OCI-LY3 (cell line): ENCODE measurements around the gene SMAD6.
A peak's percentile ranks its signal among the peaks of the same experiment; 100 is the strongest.

Experiments
- H2AFZ ChIP-seq: fragments of 200-600, 300-600 bp; shearing (Covaris generic); 2 replicates; pipeline ENCODE4 v1.6.0; 2014; ENCODE audit warnings: antibody characterized with exemption, low read depth, low read length
- H3K27ac ChIP-seq: fragments of 200-600, 300-600 bp; sonication (generic); 2 replicates; pipeline ENCODE4 v1.5.1; 2014; ENCODE audit warnings: mild to moderate bottlenecking, low read length, moderate library complexity, mixed read lengths
- H3K27me3 ChIP-seq: fragments of 200-600, 300-600 bp; sonication (generic); 2 replicates; pipeline ENCODE4 v1.6.1; 2014; ENCODE audit warnings: low read depth, low read length, mixed read lengths
- H3K36me3 ChIP-seq: fragments of 200-600, 300-600 bp; sonication (generic); replicated peaks from 2 replicates; pipeline ENCODE3; 2014; ENCODE audit warnings: low read depth, low read length, mixed read lengths
- H3K4me1 ChIP-seq: fragments of 300-600, 200-600 bp; sonication (generic); 2 replicates; pipeline ENCODE4 v1.6.1; 2014; ENCODE audit warnings: low read length, mixed read lengths
- H3K4me2 ChIP-seq: fragments of 200-600, 300-600 bp; sonication (generic); 2 replicates; pipeline ENCODE4 v1.6.1; 2014; ENCODE audit warnings: low read length, mixed read lengths
- H3K4me3 ChIP-seq: fragments of 300-600, 200-600 bp; sonication (generic); 2 replicates; pipeline ENCODE4 v1.5.1; 2014; ENCODE audit warnings: antibody characterized with exemption, mild to moderate bottlenecking, low read length, moderate library complexity
- H3K79me2 ChIP-seq: fragments of 300-600, 200-600 bp; shearing (Covaris generic); 2 replicates; pipeline ENCODE4 v1.6.1; 2014; ENCODE audit warnings: mild to moderate bottlenecking, low read length, mixed read lengths
- H3K9ac ChIP-seq: fragments of 300-600, 200-600 bp; shearing (Covaris generic); 2 replicates; pipeline ENCODE4 v1.6.0; 2014; ENCODE audit warnings: mild to moderate bottlenecking, low read length, moderate library complexity
- H3K9me3 ChIP-seq: fragments of 200-600, 300-600 bp; shearing (Covaris generic); 2 replicates; pipeline ENCODE4 v1.6.1; 2014; ENCODE audit warnings: low read length, mixed read lengths; ENCODE audit not compliant: insufficient read depth
- H4K20me1 ChIP-seq: fragments of 200-600, 300-600 bp; sonication (generic); 2 replicates; pipeline ENCODE4 v1.6.1; 2016; ENCODE audit warnings: low read length, mixed read lengths; ENCODE audit not compliant: insufficient read depth
- EZH2phosphoT487 ChIP-seq: fragments of 200-600 bp; shearing (Covaris generic); IDR thresholded peaks from 2 replicates; pipeline ENCODE4 v1.6.1; 2018; ENCODE audit warnings: antibody characterized with exemption, mixed run types, low read depth
- TF ChIP-seq, protein P1 (sequence below): fragments of 200-600, 300-600 bp; sonication (generic); IDR thresholded peaks from 2 replicates; pipeline ENCODE4 v1.5.1; 2014; ENCODE audit warnings: antibody characterized with exemption, low read length, low read depth

Gene SMAD6

DNA sequence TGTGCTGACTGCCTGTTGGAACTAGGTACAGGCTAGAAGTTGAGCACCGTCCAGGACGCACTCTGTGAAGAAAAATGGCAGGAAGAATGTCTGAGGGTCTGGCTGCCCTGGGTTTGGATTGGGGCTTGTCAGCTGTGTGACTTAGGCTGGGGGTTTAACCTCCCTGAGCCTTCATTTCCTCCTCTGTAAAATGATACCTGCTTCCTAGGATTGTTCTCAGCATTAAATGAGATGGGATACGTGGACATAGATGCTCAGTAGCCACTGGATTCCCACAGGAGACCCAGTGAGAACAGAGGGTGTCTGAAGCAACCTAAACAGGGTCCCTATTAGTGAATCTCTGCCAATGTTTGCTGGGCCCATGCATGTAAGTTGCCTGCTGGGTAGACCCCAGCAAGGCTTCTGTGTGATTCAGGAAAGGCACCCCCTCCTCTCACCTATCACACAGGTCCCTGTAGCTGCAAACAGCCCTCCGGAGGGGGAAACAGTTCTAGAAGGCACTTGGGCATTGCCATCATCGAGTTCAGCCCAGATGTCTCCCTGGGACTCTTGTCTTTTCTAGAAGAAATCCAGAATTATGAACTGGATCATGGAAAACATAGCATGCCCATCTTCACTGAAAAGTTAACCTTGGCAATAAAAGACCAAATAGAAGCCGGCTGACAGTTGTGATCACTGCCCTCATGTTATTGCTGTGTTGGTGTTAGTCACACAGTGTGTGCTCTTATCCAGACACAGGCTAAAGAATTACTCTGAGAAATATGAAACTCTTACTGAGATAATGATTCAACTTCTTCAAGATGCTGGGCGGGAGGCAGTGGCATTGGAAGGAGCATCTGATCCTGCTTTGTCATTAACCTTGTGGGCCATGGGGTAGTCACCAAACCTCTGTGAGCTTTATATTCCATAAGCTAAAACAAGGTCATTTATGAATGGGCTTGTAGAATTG, 64.5 kb downstream of the SMAD6 start:
- Histone ChIP-seq H2AFZ (no peak overlapping the region), H3K4me1 (peaks cover 17% of the 10 kb centered on the region), H3K27me3 (peaks cover 21% of the 10 kb centered on the region), H3K79me2 (no peaks in the 10 kb centered on the region), H3K9ac (no peak overlapping the region; the same call in 1 of the 2 replicates), H3K4me3 (peak overlapping the region; percentile 59), H3K36me3 (no peaks in the 10 kb centered on the region), H3K27ac (no peak overlapping the region), H4K20me1 (no peaks in the 10 kb centered on the region), H3K9me3 (no peaks in the 10 kb centered on the region), H3K4me2 (peak overlapping the region; percentile 91)
- TF ChIP-seq, protein P1, sequence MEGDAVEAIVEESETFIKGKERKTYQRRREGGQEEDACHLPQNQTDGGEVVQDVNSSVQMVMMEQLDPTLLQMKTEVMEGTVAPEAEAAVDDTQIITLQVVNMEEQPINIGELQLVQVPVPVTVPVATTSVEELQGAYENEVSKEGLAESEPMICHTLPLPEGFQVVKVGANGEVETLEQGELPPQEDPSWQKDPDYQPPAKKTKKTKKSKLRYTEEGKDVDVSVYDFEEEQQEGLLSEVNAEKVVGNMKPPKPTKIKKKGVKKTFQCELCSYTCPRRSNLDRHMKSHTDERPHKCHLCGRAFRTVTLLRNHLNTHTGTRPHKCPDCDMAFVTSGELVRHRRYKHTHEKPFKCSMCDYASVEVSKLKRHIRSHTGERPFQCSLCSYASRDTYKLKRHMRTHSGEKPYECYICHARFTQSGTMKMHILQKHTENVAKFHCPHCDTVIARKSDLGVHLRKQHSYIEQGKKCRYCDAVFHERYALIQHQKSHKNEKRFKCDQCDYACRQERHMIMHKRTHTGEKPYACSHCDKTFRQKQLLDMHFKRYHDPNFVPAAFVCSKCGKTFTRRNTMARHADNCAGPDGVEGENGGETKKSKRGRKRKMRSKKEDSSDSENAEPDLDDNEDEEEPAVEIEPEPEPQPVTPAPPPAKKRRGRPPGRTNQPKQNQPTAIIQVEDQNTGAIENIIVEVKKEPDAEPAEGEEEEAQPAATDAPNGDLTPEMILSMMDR, result no peak
- no peak for TF ChIP-seq EZH2phosphoT487

DNA sequence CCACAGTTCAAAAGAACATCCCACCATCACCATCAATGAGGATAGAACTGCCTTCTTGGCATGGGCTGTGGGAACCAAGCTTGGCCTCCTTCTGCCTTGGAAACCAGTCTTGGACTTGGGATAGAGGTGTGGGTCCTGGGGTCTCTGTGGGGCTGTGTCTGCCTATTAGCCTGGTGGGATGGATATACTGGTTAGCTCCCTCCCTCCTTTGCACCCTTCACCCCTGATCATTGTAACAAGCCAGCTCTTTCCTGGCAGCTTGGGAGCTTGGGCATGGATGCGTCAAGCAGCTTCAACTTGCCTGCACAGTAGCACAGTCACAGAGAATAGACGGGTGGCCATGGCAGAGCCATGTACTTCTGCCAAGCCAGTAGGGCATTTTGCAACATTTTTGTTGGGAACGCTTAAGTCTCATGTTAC, 65.2 kb downstream of the SMAD6 start:
- no peak overlapping the region for H2AFZ ChIP-seq
- no peaks in the 10 kb centered on the region for H3K79me2 ChIP-seq
- H3K9me3 ChIP-seq, result no peaks in the 10 kb centered on the region
- peaks cover 17% of the 10 kb centered on the region for H3K4me1 ChIP-seq
- TF ChIP-seq, protein P1, result no peak
- TF ChIP-seq EZH2phosphoT487, result no peak
- no peak overlapping the region for H3K4me3 ChIP-seq
- H3K9ac ChIP-seq, result no peak overlapping the region
- H4K20me1 ChIP-seq, result no peaks in the 10 kb centered on the region
- no peak overlapping the region for H3K27ac ChIP-seq
- no peaks in the 10 kb centered on the region for H3K36me3 ChIP-seq
- H3K4me2 ChIP-seq, result no peak overlapping the region
- peaks cover 21% of the 10 kb centered on the region for H3K27me3 ChIP-seq

DNA sequence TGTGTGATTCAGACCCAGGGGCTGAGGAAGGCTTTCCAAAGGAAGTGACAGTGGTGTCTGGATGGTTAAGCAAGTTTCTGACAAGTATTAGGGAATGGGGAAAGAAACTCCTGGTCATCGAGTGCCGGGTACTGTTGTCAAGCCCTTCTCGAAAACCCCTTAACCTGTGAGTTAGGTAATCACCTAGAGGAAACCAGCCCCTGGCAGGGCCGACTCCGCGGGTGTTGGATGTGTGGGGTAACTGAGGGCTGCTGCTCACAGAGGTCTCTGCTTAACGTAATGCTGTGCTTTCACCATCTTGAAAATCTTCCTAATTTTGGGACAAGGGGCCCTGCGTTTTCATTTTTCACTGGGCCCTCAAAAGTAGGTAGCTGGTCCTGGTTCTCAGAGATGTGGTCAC, 67.0 kb downstream of the SMAD6 start:
- Histone ChIP-seq H3K4me2 (no peak overlapping the region), H3K27ac (no peak overlapping the region), H3K4me3 (no peak overlapping the region), H2AFZ (no peak overlapping the region), H3K9ac (no peak overlapping the region), H3K27me3 (peaks cover 11% of the 10 kb centered on the region), H3K4me1 (peaks cover 17% of the 10 kb centered on the region), H3K36me3 (no peaks in the 10 kb centered on the region), H4K20me1 (no peaks in the 10 kb centered on the region), H3K9me3 (no peaks in the 10 kb centered on the region), H3K79me2 (no peaks in the 10 kb centered on the region)
- TF ChIP-seq, protein P1, result no peak
- no peak for TF ChIP-seq EZH2phosphoT487

DNA sequence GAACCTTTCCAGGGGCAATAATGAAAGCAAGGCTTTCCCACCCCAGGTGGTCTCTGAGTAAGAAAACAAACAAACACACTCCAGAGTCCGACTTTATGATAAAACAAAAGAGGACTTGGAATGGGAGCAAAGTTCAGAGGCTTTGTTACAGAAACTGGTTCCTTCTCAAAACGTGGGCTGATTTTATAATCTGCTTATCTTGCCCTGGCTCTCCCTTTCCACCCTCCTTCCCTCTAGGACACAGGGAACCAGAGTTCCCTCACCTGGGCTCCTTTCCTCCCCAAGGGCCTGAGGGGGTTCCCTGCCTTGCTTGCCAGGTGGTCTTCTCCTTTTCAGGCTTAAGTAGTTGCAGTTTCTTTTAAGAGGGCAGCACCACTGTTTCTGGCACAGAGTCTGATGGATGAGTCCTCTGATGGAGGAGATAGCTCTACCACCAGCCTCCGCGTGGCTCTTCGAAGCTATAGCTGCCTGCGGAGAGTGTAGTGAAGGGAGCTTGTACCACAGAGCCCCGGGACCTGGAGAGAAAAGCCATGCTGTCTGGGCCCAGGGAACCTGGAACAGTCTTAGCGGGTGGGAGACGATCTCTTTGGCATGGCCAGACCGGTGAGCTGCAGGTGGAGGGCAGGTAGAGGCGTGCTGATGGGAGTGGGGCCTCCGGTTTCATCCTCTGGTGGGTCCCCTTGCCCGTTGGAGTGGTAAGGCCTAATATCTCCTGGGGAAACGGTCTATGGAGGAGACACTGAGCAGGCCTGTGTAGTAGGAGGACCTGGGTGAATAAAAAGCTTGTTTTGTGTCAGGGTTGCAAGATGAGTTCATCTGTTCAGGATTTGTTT, 68.7 kb downstream of the SMAD6 start:
- H3K4me3 ChIP-seq, result no peak overlapping the region
- H3K79me2 ChIP-seq, result no peaks in the 10 kb centered on the region
- H3K36me3 ChIP-seq, result no peaks in the 10 kb centered on the region
- peaks cover 8% of the 10 kb centered on the region for H3K27me3 ChIP-seq
- H3K9me3 ChIP-seq, result no peaks in the 10 kb centered on the region
- H2AFZ ChIP-seq, result no peak overlapping the region
- H4K20me1 ChIP-seq, result no peaks in the 10 kb centered on the region
- H3K4me2 ChIP-seq, result no peak overlapping the region
- TF ChIP-seq EZH2phosphoT487, result no peak
- TF ChIP-seq, protein P1, result no peak
- H3K9ac ChIP-seq, result no peak overlapping the region
- peaks cover 18% of the 10 kb centered on the region for H3K4me1 ChIP-seq
- H3K27ac ChIP-seq, result no peak overlapping the region
